GM13976 (cell line): ENCODE data around the gene STK32B.

ENCODE experiments used
- DNase-seq: peaks from one replicate; pipeline ENCODE4 v3.0.0; 2012; ENCODE audit warnings: low spot score
- CTCF ChIP-seq: IDR thresholded peaks from 2 replicates; pipeline ENCODE4 v1.5.1; 2012; ENCODE audit warnings: borderline replicate concordance, mild to moderate bottlenecking; ENCODE audit not compliant: insufficient read depth; ENCODE audit errors: extremely low read depth, missing control alignments, control extremely low read depth
- in situ Hi-C: fragments of 300-500 bp; cut with MboI; formaldehyde crosslinking; loops from one replicate; pipeline ENCODE4 v1.12.0; 2022; ENCODE audit warnings: low sequenced_read_pairs, mixed read lengths, inconsistent platforms; ENCODE audit not compliant: unreplicated experiment

STK32B gene

GRCh38 chr4:5307928-5308327 is 256.6 kb downstream of the STK32B start:
- in situ Hi-C loops = no loop called here
- TF ChIP-seq CTCF = no peak
- DNase-seq = no peak

GRCh38 chr4:5322321-5322720 is 271.0 kb downstream of the STK32B start:
- DNase-seq = no peak
- no peak for TF ChIP-seq CTCF
- in situ Hi-C loops = no loop called here

- no peak for TF ChIP-seq CTCF
- in situ Hi-C loops = no loop called here
- no peak for DNase-seq
These were observed 279.2 kb downstream of the STK32B start for GRCh38 chr4:5330339-5330989.

GRCh38 chr4:5337731-5338130 is 286.5 kb downstream of the STK32B start:
- TF ChIP-seq CTCF = no peak
- DNase-seq = no peak
- in situ Hi-C loops = no loop called here

- TF ChIP-seq CTCF = no peak
- no peak for DNase-seq
- in situ Hi-C loops = no loop called here
These were observed 287.3 kb downstream of the STK32B start for GRCh38 chr4:5338531-5338930.

- no peak for TF ChIP-seq CTCF
- in situ Hi-C loops = no loop called here
- DNase-seq = no peak
These were observed 289.7 kb downstream of the STK32B start for GRCh38 chr4:5340991-5341451.
